Ectodermal cell (in vitro differentiated cells): ENCODE results near the gene HLA-E.
"Not testable (repeated sequence)": the region's sequence is repeated elsewhere in the genome, so short reads cannot be mapped to it uniquely, and the experiment has no call there.

Source experiments
- H3K27ac ChIP-seq: 2 replicates; pipeline ENCODE4 v1.7.0; 2013; ENCODE audit warnings: mild to moderate bottlenecking, low read depth, low read length; ENCODE audit not compliant: insufficient read depth, poor library complexity, severe bottlenecking
- H3K27me3 ChIP-seq: 2 replicates; pipeline ENCODE4 v1.7.0; 2013; ENCODE audit warnings: mild to moderate bottlenecking, low read length; ENCODE audit not compliant: insufficient read depth, control insufficient read depth, poor library complexity, severe bottlenecking
- H3K36me3 ChIP-seq: one replicate; pipeline ENCODE4 v1.7.0; 2013; ENCODE audit warnings: low read length; ENCODE audit not compliant: control insufficient read depth, insufficient read depth
- H3K4me1 ChIP-seq: one replicate; pipeline ENCODE4 v1.7.0; 2013; ENCODE audit warnings: low read length; ENCODE audit not compliant: control insufficient read depth, insufficient read depth
- H3K4me3 ChIP-seq: 2 replicates; pipeline ENCODE4 v1.7.0; 2013; ENCODE audit warnings: low read depth, low read length, control low read depth; ENCODE audit not compliant: insufficient read depth
- H3K9me3 ChIP-seq: 2 replicates; pipeline ENCODE4 v1.7.0; 2013; ENCODE audit warnings: mild to moderate bottlenecking, low read length, moderate library complexity; ENCODE audit not compliant: control insufficient read depth
- whole genome bisulfite sequencing, 2 experiments: methylation state at CpG; one replicate each; pipeline ENCODE4 v1.1.7; 2013; ENCODE audit warnings: missing lambda C conversion rate in 2 of 2; 5-methylcytosine and 5-hydroxymethylcytosine counted together

Gene HLA-E

DNA sequence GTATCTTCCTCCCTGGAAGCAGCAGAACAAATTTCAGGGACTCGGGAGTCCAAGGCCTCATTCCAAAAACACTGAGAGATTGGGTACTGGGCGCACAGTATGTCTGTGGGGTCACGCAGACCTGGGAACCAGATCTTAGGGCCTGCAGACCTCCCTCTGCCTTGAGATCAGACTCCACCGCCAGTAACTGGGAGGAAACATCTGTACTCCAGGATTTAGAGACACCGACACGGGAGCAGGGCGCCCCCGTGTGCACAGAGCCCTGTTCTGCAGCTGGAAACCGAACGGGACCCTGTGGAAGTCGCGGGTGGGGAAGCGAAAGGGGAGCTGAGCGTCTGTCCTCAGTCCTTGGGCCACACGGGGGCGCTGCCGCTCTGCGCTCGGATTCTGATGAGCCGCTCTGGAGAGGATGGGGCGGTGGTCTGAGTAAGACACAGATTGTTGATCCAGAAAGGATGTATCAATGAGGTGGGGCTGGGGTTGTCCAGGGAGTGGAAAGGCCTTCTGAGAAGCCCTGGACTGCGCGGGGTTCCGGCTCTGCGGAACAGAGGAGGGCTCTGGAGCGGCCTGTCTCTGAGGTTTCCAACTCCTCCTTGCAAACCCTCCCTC is 35.7 kb upstream of the HLA-E start:
- H3K4me3 ChIP-seq, result no peak overlapping the region
- 15% methylated on average over 23 to 26 of the region's 26 CpGs for WGBS, 2 experiments

DNA sequence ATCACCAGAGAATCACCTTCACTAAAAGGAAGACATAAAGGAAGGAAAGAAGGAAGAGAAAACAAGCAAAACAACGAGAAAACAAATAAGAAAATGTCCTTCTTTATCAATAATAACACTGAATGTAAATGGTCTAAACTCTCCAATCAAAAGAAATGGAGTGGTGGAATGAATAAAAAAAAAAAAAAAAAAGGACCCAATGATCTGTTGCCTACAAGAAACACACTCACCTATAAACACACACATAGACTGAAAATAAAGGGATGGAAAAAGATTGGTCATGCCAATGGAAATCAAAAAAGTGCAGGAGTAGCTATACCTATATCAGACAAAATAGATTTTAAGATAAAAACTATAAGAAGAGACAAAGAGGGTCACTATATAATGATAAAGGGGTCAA is 30.2 kb upstream of the HLA-E start:
- H3K27me3 ChIP-seq, result peaks cover 94% of the 10 kb centered on the region

More for the DNA sequence above, 35.7 kb upstream of the HLA-E start:
- no peaks in the 10 kb centered on the region for H3K9me3 ChIP-seq
- no peaks in the 10 kb centered on the region for H3K4me1 ChIP-seq
- peaks cover 92% of the 10 kb centered on the region for H3K27me3 ChIP-seq
- H3K27ac ChIP-seq, result no peak overlapping the region
- H3K36me3 ChIP-seq, result no peaks in the 10 kb centered on the region

DNA sequence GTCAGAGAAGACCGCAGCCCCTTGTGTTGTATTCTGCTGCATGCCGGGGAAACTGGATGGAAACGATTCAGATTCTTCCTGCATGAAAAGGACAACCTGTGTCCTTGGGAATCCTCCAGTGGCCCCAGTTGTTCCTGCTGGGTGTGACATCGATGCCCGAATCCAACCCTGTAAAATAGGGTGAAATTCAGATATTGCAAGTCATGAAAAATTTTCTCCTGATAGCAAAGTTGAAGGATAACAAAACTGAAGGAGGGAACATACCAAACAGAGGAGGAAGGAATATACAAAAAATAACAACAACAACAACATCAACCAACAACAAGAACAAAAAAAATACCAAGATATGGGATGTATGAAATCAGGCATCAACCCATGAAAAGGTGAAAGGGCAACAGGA is 28.3 kb upstream of the HLA-E start:
- Histone ChIP-seq H3K36me3 (no peaks in the 10 kb centered on the region), H3K4me1 (no peaks in the 10 kb centered on the region), H3K9me3 (no peaks in the 10 kb centered on the region), H3K4me3 (no peak overlapping the region), H3K27ac (no peak overlapping the region), H3K27me3 (peaks cover 96% of the 10 kb centered on the region)
- WGBS, 2 experiments, result 72 to 73% methylated on average over 5 of the region's 5 CpGs

More for the DNA sequence above, 30.2 kb upstream of the HLA-E start:
- H3K27ac ChIP-seq, result no peak overlapping the region
- WGBS, 2 experiments, result no CpG with 5 or more reads among the region's 1 CpG
- no peaks in the 10 kb centered on the region for H3K36me3 ChIP-seq
- H3K4me1 ChIP-seq, result no peaks in the 10 kb centered on the region
- no peaks in the 10 kb centered on the region for H3K9me3 ChIP-seq
- H3K4me3 ChIP-seq, result no peak overlapping the region

DNA sequence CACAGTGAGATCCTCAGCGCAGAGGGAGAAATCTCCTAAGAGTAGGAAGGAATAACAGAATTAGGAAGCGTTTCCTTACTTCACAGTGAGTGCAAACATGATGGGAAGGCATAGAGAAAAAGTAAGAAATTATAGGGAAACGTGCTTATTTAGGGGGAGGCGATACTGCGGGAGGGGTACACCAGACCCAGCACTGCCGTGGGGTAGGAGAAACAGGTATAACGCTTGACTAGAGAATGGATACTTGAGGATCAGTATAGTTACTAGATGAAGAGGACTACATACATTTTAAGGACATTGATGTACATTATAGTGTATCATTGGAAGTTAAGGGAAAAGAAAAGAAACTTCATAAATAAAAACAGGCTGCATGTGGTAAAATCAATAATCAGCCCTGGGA is 26.8 kb upstream of the HLA-E start:
- H3K4me3 ChIP-seq, result no peak overlapping the region
- H3K9me3 ChIP-seq, result no peaks in the 10 kb centered on the region
- H3K27ac ChIP-seq, result no peak overlapping the region
- H3K4me1 ChIP-seq, result no peaks in the 10 kb centered on the region
- 56 to 62% methylated on average over 7 of the region's 7 CpGs for WGBS, 2 experiments
- H3K36me3 ChIP-seq, result no peaks in the 10 kb centered on the region
- peaks cover 100% of the 10 kb centered on the region for H3K27me3 ChIP-seq

DNA sequence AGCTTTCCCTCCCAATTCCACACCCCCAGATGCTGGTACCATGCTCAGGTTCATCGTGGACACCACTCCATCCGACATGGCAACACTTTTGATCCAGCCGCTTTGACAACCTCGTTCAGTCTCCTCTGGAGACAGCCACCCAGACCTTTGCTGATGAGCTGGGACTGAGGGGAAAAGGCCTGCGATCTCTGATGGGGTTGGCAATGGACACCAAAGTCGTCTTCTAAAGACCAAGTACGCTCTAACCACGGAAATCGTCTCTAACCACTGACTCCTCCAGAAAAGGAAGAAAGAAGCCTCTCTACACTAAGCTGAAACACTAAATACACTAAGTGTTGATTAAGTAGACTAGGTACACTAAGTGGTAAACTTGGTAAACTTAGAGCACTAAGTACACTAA is 26.1 kb upstream of the HLA-E start:
- H3K27ac ChIP-seq, result no peak overlapping the region
- H3K36me3 ChIP-seq, result no peaks in the 10 kb centered on the region
- 62 to 64% methylated on average over 9 of the region's 9 CpGs for WGBS, 2 experiments
- H3K4me1 ChIP-seq, result no peaks in the 10 kb centered on the region
- no peak overlapping the region for H3K4me3 ChIP-seq
- H3K9me3 ChIP-seq, result no peaks in the 10 kb centered on the region
- peaks cover 100% of the 10 kb centered on the region for H3K27me3 ChIP-seq

DNA sequence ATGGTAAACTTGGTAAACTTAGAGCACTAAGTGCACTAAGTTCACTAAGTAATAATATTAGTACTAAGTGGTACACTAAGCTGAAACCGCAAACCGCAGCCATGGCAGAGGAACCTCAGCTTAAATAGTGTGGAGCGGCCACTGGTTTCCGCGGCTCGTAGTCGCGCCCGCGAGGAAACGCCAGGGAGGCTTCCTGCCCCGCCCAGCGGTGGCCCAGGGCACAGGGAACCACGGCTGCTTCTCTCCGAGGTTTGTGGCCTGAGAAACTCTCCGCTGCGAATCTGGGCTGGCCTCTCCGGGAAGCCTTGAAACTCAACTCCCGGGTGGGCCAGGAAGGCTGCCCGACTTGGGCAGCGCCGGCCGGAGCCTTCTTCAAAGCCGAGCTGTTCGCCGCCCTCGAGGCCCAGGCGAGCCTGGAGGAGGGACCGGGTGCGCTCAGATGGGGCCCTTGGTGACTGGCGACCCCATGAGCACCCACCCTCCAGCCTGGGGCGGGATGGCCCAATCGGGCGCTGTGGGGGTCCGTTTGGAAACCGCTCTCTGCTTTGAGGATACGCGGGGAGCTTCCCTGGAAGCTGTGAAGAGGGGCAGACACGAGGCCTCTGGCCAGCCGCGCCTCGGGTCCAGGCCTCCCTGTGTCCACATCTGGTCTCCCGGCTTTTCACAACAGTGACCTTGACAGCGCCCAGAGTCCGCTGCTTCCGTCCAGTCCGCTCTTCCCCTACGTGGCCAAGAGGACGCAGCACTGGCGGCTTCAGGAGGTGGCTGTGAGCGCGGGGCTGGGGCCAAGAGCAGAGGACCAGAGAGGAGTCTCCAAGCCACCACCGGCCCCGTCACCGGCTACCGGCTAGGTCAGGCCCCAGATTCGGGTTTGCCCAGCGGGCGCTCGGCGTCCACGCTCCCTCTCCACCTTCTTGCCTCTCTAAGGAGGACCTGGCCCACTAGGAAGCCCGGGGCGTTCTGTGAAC is 25.4 kb upstream of the HLA-E start:
- Histone ChIP-seq H3K4me1 (no peaks in the 10 kb centered on the region), H3K9me3 (no peaks in the 10 kb centered on the region), H3K36me3 (no peaks in the 10 kb centered on the region), H3K27me3 (peaks cover 98% of the 10 kb centered on the region), H3K4me3 (no peak overlapping the region), H3K27ac (no peak overlapping the region)
- WGBS, 2 experiments, result 36 to 40% methylated on average over 64 of the region's 64 CpGs

DNA sequence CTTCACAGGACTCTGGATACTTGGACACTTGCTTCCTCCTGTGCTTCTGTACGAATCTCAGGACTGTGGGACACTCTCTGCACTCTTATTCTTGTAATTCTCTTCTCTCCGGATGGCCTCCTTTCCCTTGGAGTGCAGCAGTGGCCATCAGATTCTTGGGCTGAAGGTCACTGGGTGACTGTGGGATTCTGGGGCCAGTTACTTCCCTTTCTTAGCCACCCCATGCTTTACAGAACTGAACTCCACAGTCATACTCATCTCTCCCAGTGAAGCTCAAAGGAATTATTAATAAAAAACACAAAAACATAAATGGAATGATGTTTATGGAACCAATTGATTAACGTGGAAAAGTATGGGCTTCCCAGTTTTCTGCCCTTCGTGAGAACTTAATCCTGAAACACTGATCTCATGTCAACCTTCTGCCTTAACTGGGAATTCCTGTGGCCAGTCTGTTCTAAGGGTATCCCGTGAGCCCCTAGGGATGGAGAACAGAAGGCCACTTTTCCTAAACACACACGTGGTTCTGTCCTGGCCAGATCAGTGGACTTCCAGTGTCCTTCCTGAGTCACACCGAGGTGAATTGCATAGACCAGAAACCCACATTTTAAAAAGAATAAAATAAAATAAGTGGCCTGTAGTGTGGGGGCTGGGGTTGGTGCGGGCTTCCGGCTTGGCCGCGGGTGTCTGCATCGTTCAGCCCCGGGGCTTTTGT is 23.6 kb upstream of the HLA-E start:
- H3K4me1 ChIP-seq, result no peaks in the 10 kb centered on the region
- peak overlapping the region; percentile 21 for H3K4me3 ChIP-seq
- H3K9me3 ChIP-seq, result no peaks in the 10 kb centered on the region
- peaks cover 98% of the 10 kb centered on the region for H3K27me3 ChIP-seq
- no peaks in the 10 kb centered on the region for H3K36me3 ChIP-seq
- no peak overlapping the region for H3K27ac ChIP-seq
- WGBS, 2 experiments, result 17 to 20% methylated on average over 12 of the region's 13 CpGs

DNA sequence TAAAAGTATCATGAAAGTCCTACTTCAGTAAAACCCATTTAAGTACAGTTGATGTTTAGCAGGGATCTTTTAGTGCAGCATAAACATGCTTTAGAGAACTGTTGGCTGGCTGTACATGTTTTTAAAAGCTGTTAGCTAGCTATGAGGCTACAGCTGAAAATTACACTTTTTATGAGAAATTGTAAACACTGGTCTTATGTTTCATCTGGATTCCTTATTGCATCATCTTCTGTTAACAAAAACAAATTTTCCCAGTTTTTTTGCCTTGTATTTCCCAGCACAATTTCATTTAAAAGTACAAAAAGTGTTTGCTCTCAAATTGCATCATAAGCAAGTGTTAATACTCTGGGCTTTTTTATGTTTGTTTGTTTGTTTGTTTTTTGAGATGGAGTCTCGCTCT is 18.3 kb upstream of the HLA-E start:
- no peaks in the 10 kb centered on the region for H3K9me3 ChIP-seq
- H3K27ac ChIP-seq, result no peak overlapping the region
- no peaks in the 10 kb centered on the region for H3K4me1 ChIP-seq
- H3K36me3 ChIP-seq, result no peaks in the 10 kb centered on the region
- H3K27me3 ChIP-seq, result peaks cover 52% of the 10 kb centered on the region
- no peak overlapping the region for H3K4me3 ChIP-seq
- WGBS, 2 experiments, result 87 to 90% methylated on average over 1 of the region's 1 CpG

DNA sequence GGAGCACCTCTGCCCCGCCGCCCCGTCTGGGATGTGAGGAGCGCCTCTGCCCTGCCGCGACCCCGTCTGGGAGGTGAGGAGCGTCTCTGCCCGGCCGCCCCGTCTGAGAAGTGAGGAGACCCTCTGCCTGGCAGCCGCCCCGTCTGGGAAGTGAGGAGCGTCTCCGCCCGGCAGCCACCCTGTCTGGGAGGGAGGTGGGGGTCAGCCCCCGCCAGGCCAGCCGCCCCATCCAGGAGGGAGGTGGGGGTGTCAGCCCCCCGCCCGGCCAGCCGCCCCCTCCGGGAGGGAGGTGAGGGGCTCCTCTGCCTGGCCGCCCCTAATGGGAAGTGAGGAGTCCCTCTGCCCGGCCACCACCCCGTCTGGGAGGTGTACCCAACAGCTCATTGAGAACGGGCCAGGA is 14.2 kb upstream of the HLA-E start:
- 91 to 93% methylated on average over 19 to 21 of the region's 26 CpGs for WGBS, 2 experiments

More for the DNA sequence above, 14.2 kb upstream of the HLA-E start:
- not testable (repeated sequence) for H3K4me3 ChIP-seq, H3K9me3 ChIP-seq, H3K36me3 ChIP-seq, H3K27ac ChIP-seq, H3K4me1 ChIP-seq
- H3K27me3 ChIP-seq, result peaks cover 40% of the 10 kb centered on the region
